NCI-H146 treated with DMSO at 0.1 percent for 48 hours (cell line): ENCODE results near the gene ANKRD33.

ENCODE experiments used
- DNase-seq: peaks from one replicate; lab custom pipeline; 2025; ENCODE audit not compliant: unreplicated experiment; lab: John Stamatoyannopoulos, UW

Gene ANKRD33

GRCh38 chr12:51898506-51898905 is 10.6 kb downstream of the ANKRD33 start:
- no peak for DNase-seq

GRCh38 chr12:51898937-51899336 is 11.0 kb downstream of the ANKRD33 start:
- no peak for DNase-seq

DNA sequence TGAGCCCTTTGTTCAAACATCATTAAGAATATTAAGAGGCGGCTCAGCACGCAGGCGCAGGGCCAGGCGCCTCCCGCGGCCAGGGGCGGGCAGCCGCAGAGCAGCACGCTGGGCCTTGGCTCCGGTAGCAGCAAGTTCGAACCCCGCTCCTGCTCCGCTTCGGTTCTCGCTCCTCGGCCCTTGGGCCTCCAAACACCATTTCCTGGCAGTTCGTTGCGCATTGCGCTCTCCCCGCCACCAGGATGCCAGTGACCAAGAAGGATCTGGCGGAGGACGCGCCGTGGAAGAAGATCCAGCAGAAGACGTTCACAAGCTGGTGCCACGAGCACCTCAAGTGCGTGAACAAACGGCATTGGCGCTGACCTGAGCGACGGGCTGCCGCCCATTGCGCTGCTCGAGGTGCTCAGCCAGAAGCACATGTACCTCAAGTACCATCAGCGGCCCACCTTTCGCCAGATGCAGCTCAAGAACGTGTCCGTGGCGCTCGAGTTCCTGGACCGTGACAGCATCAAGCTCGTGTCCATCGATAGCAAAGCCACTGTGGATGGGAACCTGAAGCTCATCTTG is 12.5 kb downstream of the ANKRD33 start:
- no peak for DNase-seq

GRCh38 chr12:51901121-51901817 is 13.4 kb downstream of the ANKRD33 start:
- no peak for DNase-seq

DNA sequence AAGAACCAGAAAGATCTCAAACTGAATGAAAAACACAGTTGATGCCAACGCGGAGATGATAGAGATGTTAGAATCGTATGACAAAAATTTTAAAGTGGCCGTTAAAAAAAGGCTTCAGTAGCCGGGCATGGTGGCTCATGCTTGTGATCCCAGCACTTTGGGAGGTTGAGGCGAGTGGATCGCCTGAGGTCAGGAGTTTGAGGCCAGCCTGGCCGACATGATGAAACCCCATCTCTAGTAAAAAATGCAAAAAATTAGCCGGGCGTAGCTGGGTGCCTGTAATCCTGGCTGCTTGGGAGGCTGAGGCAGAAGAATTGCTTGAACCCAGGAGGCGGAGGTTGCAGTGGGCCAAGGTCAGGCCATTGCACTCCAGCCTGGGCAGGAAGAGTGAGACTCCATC is 14.0 kb downstream of the ANKRD33 start:
- DNase-seq, result no peak

DNA sequence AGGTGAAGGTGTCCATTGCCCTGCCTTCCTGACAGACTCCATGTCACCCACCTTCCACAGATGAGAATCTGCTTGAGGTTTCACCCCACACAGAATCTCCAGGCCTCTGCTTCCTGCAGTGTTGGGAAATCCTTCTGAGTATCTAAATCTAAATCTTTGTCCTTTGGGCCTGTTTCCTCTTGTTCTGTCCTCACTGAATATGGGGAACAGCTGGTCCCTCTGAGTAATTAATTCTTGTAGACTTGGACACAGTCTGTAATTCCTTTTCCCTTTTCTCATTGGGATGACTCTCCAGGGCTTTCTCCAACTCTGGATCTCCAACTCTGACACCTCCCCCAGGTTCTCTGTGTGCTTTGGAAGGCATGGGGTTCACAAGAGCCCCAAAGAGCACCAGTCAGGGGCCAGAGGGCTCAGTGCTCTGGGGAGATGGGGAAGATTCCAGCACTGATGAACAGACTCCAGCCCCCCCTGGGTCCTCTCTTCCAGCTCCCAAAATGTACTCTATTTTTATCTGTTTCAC is 17.1 kb downstream of the ANKRD33 start:
- DNase-seq, result no peak

- no peak for DNase-seq
Measured at GRCh38 chr12:51905471-51906429, 17.8 kb downstream of the ANKRD33 start.

GRCh38 chr12:51906430-51907082 is 18.7 kb downstream of the ANKRD33 start:
- DNase-seq, result no peak

DNA sequence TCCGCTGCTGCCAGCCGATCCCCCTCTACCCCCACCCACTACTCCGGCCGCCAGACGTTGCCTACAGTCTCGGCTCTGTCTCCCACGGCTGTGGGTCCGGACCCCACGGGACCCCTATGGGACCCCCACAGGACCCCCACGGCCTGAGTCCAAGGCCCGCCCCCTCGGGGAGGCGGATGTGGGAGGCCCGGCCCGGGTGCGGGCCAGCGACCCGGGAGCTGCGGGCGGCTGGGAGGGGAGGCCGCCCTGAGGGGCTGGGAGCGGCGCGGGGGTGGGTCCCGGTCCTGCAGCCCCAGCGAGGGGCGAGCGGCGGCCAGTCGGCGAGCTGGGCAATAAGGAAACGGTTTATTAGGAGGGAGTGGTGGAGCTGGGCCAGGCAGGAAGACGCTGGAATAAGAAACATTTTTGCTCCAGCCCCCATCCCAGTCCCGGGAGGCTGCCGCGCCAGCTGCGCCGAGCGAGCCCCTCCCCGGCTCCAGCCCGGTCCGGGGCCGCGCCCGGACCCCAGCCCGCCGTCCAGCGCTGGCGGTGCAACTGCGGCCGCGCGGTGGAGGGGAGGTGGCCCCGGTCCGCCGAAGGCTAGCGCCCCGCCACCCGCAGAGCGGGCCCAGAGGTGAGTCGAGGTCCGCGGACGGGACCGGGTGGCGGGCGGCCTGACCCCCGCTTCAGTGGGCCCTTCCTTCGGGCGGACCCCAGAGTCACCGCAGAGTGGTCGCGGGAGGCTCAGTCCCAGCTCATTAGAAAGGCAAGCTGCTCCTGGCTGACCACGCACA is 19.4 kb downstream of the ANKRD33 start, which contains the start of gene ACVRL1:
ACVRL1 (plus strand) TSS at position 422 of the 773 bp plus-strand sequence. CDS start 4,971 bp downstream, outside the sequence.
- DNase-seq, result no peak

GRCh38 chr12:51907856-51908425 is 20.0 kb downstream of the ANKRD33 start:
- no peak for DNase-seq

- no peak for DNase-seq
Measured at GRCh38 chr12:51908876-51909592, 21.1 kb downstream of the ANKRD33 start.

- no peak for DNase-seq
Measured at GRCh38 chr12:51910168-51910567, 22.3 kb downstream of the ANKRD33 start.

DNA sequence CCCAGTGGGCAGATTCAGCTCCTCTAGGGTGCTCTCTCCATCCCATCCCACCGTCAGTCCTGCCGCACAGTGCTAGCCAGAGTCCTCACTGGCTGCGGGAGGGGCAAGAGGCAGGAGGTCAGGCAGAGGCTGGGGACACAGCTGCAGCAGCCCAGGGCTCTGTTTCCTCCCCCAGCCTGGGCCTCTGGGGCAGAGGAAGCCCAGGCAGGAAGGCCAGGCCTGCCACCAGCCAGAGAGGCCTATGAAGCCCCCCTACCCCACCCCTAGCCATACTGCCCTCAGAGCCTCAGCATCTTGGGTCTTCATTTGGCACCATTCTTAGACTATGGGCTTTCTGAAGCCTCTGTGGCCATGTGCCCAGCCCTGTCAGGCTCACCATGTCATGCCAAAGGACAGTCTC is 22.8 kb downstream of the ANKRD33 start:
- no peak for DNase-seq

DNA sequence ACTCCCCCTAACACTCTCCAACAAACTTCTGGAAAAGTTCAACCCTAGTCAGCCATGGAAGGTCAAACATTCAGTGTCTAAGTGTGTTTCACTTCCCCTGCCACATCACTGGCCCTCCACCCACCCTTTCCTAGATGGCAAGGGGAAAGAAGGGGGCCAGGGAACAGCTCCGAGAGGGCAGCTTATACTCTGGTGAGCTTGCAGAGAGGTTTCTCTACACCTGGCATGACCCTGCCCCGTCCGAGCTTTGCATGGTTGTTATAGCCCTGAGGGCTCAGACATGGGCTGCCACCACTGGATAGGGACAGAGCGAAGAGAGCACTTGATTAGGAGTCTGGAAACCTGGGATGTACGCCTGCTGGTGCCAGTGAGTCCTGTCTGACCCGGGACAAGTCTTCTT is 23.4 kb downstream of the ANKRD33 start:
- DNase-seq, result no peak

GRCh38 chr12:51911788-51912711 is 24.1 kb downstream of the ANKRD33 start:
- DNase-seq, result no peak

GRCh38 chr12:51913071-51914033 is 25.4 kb downstream of the ANKRD33 start:
- no peak for DNase-seq
